ENCODE data around the gene VPS36. TPM values are rescaled to one million over a fixed set of nuclear protein-coding genes. Genes with fewer than 3 reads are reported as not detected.

Gene VPS36
- total and polyA plus RNA-seq, 2 of the 13 experiments (the other 11 are each of a cell fraction or from before 2014, with no cell fraction given) = 17.2 to 22.4 TPM

DNA sequence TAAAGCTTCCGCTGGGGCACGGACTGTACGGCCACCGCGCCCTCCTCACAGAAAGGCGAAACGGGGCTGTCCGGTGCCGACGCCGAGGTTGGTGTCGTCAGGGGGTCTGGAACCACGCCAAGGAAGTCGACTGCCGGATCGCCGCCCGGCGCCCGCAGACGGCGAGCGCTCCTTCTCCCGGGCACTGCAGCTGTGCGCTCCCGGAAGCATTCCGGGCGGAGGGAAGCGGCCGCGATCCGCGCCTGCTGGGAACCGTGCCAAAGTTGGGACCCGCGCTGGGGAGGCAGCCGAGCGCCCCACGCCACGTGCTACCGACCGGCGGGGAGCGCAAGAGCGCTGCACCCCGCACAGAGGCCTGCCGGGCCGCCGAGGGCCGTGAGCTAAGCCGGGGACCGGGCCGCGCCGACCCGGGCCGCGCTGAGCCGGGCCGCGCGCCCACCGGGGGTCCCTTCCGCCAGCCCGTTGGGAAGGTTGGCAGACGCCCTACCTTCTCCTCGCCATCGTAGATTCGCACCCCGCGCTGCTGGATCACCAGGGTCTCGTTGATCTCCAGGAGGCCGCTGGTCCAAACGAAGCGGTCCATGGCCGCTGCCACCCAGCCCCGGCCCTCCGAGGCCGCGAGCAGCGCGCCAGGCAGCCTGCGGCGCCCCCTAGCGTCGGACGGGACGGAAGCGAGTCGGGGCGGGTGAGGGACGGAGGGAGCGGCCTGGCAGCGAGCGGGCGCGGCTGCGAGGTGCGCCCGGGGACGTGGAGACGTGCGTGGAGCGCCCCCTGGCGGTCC is at the start of gene VPS36 (continued):
- TF ChIP-seq, protein P1, sequence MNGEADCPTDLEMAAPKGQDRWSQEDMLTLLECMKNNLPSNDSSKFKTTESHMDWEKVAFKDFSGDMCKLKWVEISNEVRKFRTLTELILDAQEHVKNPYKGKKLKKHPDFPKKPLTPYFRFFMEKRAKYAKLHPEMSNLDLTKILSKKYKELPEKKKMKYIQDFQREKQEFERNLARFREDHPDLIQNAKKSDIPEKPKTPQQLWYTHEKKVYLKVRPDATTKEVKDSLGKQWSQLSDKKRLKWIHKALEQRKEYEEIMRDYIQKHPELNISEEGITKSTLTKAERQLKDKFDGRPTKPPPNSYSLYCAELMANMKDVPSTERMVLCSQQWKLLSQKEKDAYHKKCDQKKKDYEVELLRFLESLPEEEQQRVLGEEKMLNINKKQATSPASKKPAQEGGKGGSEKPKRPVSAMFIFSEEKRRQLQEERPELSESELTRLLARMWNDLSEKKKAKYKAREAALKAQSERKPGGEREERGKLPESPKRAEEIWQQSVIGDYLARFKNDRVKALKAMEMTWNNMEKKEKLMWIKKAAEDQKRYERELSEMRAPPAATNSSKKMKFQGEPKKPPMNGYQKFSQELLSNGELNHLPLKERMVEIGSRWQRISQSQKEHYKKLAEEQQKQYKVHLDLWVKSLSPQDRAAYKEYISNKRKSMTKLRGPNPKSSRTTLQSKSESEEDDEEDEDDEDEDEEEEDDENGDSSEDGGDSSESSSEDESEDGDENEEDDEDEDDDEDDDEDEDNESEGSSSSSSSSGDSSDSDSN (CRISPR knock-in tag; IDR thresholded peaks at IDR 0.05) = peak; percentile 97
- TF ChIP-seq ZNF441 (CRISPR knock-in tag; IDR thresholded peaks at IDR 0.05; ENCODE audit: borderline replicate concordance) (peak; percentile 51), MATR3 (CRISPR knock-in tag; IDR thresholded peaks at IDR 0.05) (no peak), SP1 (IDR thresholded peaks at IDR 0.05) (no peak), SP1 (CRISPR knock-in tag; IDR thresholded peaks at IDR 0.05) (peak; percentile 61; the same call in 1 of the 2 replicates), MED13 (CRISPR knock-in tag; IDR thresholded peaks at IDR 0.05) (peak; percentile 69; the same call in 1 of the 2 replicates), ZBTB43 (CRISPR knock-in tag; conservative IDR thresholded peaks at IDR 0.05) (peak; percentile 88), MYNN (CRISPR knock-in tag; IDR thresholded peaks at IDR 0.05; ENCODE audit: low read depth) (no peak), GMEB1 (CRISPR knock-in tag; IDR thresholded peaks at IDR 0.05; ENCODE audit: borderline replicate concordance) (peak; percentile 51), ZNF275 (CRISPR knock-in tag; IDR thresholded peaks at IDR 0.05; ENCODE audit: borderline replicate concordance) (peak; percentile 76; the same call in 1 of the 2 replicates), ZKSCAN5 (CRISPR knock-in tag; IDR thresholded peaks at IDR 0.05) (no peak), ZNF562 (CRISPR knock-in tag; IDR thresholded peaks at IDR 0.05; ENCODE audit: borderline replicate concordance) (no peak), MAF1 (CRISPR knock-in tag; IDR thresholded peaks at IDR 0.05; ENCODE audit: borderline replicate concordance) (peak; percentile 50; the same call in 1 of the 2 replicates), SP5 (CRISPR knock-in tag; IDR thresholded peaks at IDR 0.05; ENCODE audit: borderline replicate concordance, low read depth) (no peak), ZNF850 (CRISPR knock-in tag; conservative IDR thresholded peaks at IDR 0.05) (no peak)
- TF ChIP-seq, protein P2, sequence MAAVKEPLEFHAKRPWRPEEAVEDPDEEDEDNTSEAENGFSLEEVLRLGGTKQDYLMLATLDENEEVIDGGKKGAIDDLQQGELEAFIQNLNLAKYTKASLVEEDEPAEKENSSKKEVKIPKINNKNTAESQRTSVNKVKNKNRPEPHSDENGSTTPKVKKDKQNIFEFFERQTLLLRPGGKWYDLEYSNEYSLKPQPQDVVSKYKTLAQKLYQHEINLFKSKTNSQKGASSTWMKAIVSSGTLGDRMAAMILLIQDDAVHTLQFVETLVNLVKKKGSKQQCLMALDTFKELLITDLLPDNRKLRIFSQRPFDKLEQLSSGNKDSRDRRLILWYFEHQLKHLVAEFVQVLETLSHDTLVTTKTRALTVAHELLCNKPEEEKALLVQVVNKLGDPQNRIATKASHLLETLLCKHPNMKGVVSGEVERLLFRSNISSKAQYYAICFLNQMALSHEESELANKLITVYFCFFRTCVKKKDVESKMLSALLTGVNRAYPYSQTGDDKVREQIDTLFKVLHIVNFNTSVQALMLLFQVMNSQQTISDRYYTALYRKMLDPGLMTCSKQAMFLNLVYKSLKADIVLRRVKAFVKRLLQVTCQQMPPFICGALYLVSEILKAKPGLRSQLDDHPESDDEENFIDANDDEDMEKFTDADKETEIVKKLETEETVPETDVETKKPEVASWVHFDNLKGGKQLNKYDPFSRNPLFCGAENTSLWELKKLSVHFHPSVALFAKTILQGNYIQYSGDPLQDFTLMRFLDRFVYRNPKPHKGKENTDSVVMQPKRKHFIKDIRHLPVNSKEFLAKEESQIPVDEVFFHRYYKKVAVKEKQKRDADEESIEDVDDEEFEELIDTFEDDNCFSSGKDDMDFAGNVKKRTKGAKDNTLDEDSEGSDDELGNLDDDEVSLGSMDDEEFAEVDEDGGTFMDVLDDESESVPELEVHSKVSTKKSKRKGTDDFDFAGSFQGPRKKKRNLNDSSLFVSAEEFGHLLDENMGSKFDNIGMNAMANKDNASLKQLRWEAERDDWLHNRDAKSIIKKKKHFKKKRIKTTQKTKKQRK (IDR thresholded peaks at IDR 0.05; ENCODE audit: low read length) = no peak
- TF ChIP-seq, protein P3, sequence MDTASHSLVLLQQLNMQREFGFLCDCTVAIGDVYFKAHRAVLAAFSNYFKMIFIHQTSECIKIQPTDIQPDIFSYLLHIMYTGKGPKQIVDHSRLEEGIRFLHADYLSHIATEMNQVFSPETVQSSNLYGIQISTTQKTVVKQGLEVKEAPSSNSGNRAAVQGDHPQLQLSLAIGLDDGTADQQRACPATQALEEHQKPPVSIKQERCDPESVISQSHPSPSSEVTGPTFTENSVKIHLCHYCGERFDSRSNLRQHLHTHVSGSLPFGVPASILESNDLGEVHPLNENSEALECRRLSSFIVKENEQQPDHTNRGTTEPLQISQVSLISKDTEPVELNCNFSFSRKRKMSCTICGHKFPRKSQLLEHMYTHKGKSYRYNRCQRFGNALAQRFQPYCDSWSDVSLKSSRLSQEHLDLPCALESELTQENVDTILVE (CRISPR knock-in tag; IDR thresholded peaks at IDR 0.05) = peak; percentile 72

Data from HepG2 (cell line).